SK-N-MC (cell line): ENCODE results near the gene KANSL1.

Source experiments
- EZH2 ChIP-seq: fragments of 200-600 bp; sonication (generic); IDR thresholded peaks from one replicate; pipeline ENCODE4 v1.6.1; 2017; ENCODE audit warnings: antibody characterized with exemption
- FOXP2 ChIP-seq: optimal IDR thresholded peaks from 2 replicates; pipeline ENCODE3; 2011; ENCODE audit warnings: mild to moderate bottlenecking, moderate library complexity; ENCODE audit not compliant: insufficient read depth; ENCODE audit errors: extremely low read length, control extremely low read depth
- POLR2AphosphoS5 ChIP-seq: IDR thresholded peaks from 2 replicates; pipeline ENCODE4 v1.6.1; 2012; ENCODE audit warnings: mild to moderate bottlenecking, low read depth, low read length, borderline replicate concordance

GRCh38 chr17:46128453-46128852 lies 64.8 kb downstream of the KANSL1 start:
- TF ChIP-seq EZH2 (no peak), POLR2AphosphoS5 (no peak), FOXP2 (no peak)
